Breast epithelium (tissue), 4 donors: ENCODE data around the gene UBE2G1. TPM values are rescaled to one million over a fixed set of nuclear protein-coding genes. Genes with fewer than 3 reads are reported as not detected.
A peak's percentile ranks its signal among the peaks of the same experiment; 100 is the strongest.

ENCODE experiments used
- DNase-seq, 2 donors: peaks; one replicate each; pipeline ENCODE4 v3.0.0-alpha.2; 2019; ENCODE audit warnings: low spot score in 2 of 2
- H3K27ac ChIP-seq, 2 donors: fragments of 200-600 bp; sonication (generic) in 1 of 2; one replicate each; pipeline ENCODE4 v1.5.1; 2016 to 2019; ENCODE audit warnings: mild to moderate bottlenecking in 1 of 2
- H3K27me3 ChIP-seq, 2 donors: fragments of 200-600 bp; sonication (generic) in 1 of 2; one replicate each; pipeline versions ENCODE4 v1.5.1 to v1.6.0; 2017 to 2019; ENCODE audit warnings: control low read depth in 1 of 2, mild to moderate bottlenecking in 1 of 2
- H3K36me3 ChIP-seq: fragments of 200-600 bp; one replicate; pipeline ENCODE4 v1.5.1; 2019
- H3K4me1 ChIP-seq, 2 donors: fragments of 200-600 bp; sonication (generic); one replicate each; pipeline ENCODE4 v1.5.1; 2016 to 2019; ENCODE audit warnings: control low read depth in 1 of 2
- H3K4me3 ChIP-seq, 3 donors: fragments of 200-600 bp; sonication (generic); 1 replicate in 2 of 3; 2 replicates in 1 of 3; pipeline ENCODE4 v1.5.1; 2016 to 2019; ENCODE audit warnings: mild to moderate bottlenecking in 3 of 3, moderate library complexity in 2 of 3
- H3K9me3 ChIP-seq, 2 donors: fragments of 200-600 bp; sonication (generic) in 1 of 2; one replicate each; pipeline ENCODE4 v1.5.1; 2016 to 2019; ENCODE audit warnings: control low read depth in 1 of 2
- CTCF ChIP-seq, 3 donors: fragments of 450-650 bp; IDR thresholded peaks; one replicate each; pipeline ENCODE4 v1.5.1; 2016 to 2017; ENCODE audit warnings: antibody characterized with exemption in 3 of 3, mild to moderate bottlenecking in 3 of 3, moderate library complexity in 3 of 3
- POLR2A ChIP-seq: fragments of 450-650 bp; IDR thresholded peaks from one replicate; pipeline ENCODE4 v1.6.1; 2016; ENCODE audit warnings: antibody characterized with exemption, mild to moderate bottlenecking, moderate library complexity
- POLR2AphosphoS5 ChIP-seq, 3 donors: sonication (generic); formaldehyde crosslinking; IDR thresholded peaks; one replicate each; pipeline ENCODE4 v1.6.1; 2017; ENCODE audit warnings: antibody characterized with exemption in 3 of 3
- intact Hi-C: fragments of 100-400 bp; cut with DNase I; formaldehyde crosslinking; loops from one replicate; pipeline ENCODE4 v1.15.1; 2023; ENCODE audit warnings: low total_unique reads
- total RNA-seq, 3 donors: library from RNA; depleted of rRNA; stranded (reverse); fragments of >200 nt; gene quantifications; one replicate each; pipeline ENCODE4 v1.1.0, GENCODE V29; 2016

UBE2G1 gene
- total RNA-seq, 3 donors from 2014 or later, result 43.3 to 56.5 (median 43.4) TPM

- intact Hi-C loops, result no loop called here
- no peak overlapping the region for H3K4me3 ChIP-seq
- H3K4me1 ChIP-seq, result no peaks in the 10 kb centered on the region
- H3K27ac ChIP-seq, result peak overlapping the region; percentile 50 to 77
- H3K27me3 ChIP-seq, result no peaks in the 10 kb centered on the region
- H3K36me3 ChIP-seq, result no peaks in the 10 kb centered on the region
- DNase-seq, result no peak
- H3K9me3 ChIP-seq, result no peaks in the 10 kb centered on the region
- TF ChIP-seq CTCF (IDR thresholded peaks at IDR 0.05) (no peak), POLR2AphosphoS5 (IDR thresholded peaks at IDR 0.05) (no peak), POLR2A (no peak)
Measured at GRCh38 chr17:4220655-4221054, 145.8 kb downstream of the UBE2G1 start.

Other genes starting within 250 kb of the UBE2G1 start
- 10 to 100 TPM; 67.2 to 70.8 (median 68.8) TPM for gene ZZEF1, start 223.6 kb downstream of the UBE2G1 start, total RNA-seq
- 10 to 100 TPM; 28.4 to 74.1 (median 34.7) TPM for gene CYB5D2, start 223.5 kb downstream of the UBE2G1 start, total RNA-seq
- 10 to 100 TPM; 36.3 to 44.2 (median 42.1) TPM for gene ANKFY1, start 102.7 kb downstream of the UBE2G1 start, total RNA-seq
- gene SPNS3, start 67.3 kb upstream of the UBE2G1 start, total RNA-seq, result under 1 TPM in 1 of 3 donors, not detected in 2; 0.15 TPM
- gene SPNS2, start 132.2 kb upstream of the UBE2G1 start, total RNA-seq, result 10 to 100 TPM in 2 of 3 donors, 1 to 10 TPM in 1; 5.3 to 14.1 (median 11.5) TPM
- gene MYBBP1A, start 188.7 kb upstream of the UBE2G1 start, total RNA-seq, result 10 to 100 TPM; 26.9 to 61.6 (median 50.1) TPM
- 10 to 100 TPM in 2 of 3 donors, not detected in 1; 12.8 to 33.8 TPM for gene GGT6, start 193.9 kb upstream of the UBE2G1 start, total RNA-seq
- 1 to 10 TPM in 1 of 3 donors, under 1 TPM in 2; 0.16 to 1.8 (median 0.98) TPM for gene SMTNL2, start 217.9 kb upstream of the UBE2G1 start, total RNA-seq